A673 (cell line): ENCODE measurements around the gene TSC22D2.

Experiments
- EZH2 ChIP-seq: fragments of 200-600 bp; sonication (generic); IDR thresholded peaks from 2 replicates; pipeline ENCODE4 v1.6.1; 2017; ENCODE audit warnings: borderline replicate concordance, low read depth, mild to moderate bottlenecking, mixed read lengths, antibody characterized with exemption, low read length; ENCODE audit not compliant: poor library complexity, severe bottlenecking
- TF ChIP-seq, protein P1 (sequence below): fragments of 300-800, 200-600 bp; sonication (generic); conservative IDR thresholded peaks from 2 replicates; pipeline ENCODE4 v1.5.1; 2017; ENCODE audit warnings: low read depth, mild to moderate bottlenecking, antibody characterized with exemption, low read length, moderate library complexity, mixed read lengths

GRCh38 chr3:150404023-150404422 is 4.1 kb upstream of the TSC22D2 start:
- TF ChIP-seq, protein P1, sequence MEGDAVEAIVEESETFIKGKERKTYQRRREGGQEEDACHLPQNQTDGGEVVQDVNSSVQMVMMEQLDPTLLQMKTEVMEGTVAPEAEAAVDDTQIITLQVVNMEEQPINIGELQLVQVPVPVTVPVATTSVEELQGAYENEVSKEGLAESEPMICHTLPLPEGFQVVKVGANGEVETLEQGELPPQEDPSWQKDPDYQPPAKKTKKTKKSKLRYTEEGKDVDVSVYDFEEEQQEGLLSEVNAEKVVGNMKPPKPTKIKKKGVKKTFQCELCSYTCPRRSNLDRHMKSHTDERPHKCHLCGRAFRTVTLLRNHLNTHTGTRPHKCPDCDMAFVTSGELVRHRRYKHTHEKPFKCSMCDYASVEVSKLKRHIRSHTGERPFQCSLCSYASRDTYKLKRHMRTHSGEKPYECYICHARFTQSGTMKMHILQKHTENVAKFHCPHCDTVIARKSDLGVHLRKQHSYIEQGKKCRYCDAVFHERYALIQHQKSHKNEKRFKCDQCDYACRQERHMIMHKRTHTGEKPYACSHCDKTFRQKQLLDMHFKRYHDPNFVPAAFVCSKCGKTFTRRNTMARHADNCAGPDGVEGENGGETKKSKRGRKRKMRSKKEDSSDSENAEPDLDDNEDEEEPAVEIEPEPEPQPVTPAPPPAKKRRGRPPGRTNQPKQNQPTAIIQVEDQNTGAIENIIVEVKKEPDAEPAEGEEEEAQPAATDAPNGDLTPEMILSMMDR, result no peak
- TF ChIP-seq EZH2, result no peak
